Fibroblast of mammary gland (primary cell): ENCODE measurements around the gene GJB3.
"Not testable (repeated sequence)": the region's sequence is repeated elsewhere in the genome, so short reads cannot be mapped to it uniquely, and the experiment has no call there.

Experiments used
- DNase-seq: peaks from one replicate; pipeline ENCODE4 v3.0.0-alpha.2; 2010; ENCODE audit warnings: low read depth
- H3K4me3 ChIP-seq: 2 replicates; pipeline ENCODE4 v1.5.1; 2011; ENCODE audit warnings: low read depth, mild to moderate bottlenecking, low read length, moderate library complexity; ENCODE audit not compliant: control insufficient read depth
- TF ChIP-seq, protein P1 (sequence below): conservative IDR thresholded peaks from 2 replicates; pipeline ENCODE4 v1.5.1; 2011; ENCODE audit warnings: low read depth, low read length, inconsistent platforms; ENCODE audit not compliant: control insufficient read depth, insufficient read depth

The GJB3 gene

DNA sequence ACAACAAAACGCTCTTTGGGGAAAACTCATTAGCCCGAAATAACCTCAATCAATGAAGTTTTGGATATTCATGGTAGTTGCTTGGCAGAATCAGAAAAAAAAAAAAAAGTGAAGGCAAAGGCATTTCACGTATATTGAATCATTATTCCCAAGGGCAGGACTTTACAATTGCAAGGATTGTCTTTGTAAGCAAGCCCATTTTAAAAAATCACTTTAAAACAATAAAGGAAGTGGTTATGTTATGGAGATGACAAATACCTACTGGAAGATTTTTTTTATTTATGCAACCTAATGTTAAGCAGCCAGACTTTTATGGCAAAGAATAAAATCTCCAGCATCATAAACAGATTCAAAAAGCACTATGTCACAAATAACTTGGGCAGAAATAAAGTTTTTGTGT, 12.2 kb upstream of the GJB3 start:
- no peak for DNase-seq
- TF ChIP-seq, protein P1, sequence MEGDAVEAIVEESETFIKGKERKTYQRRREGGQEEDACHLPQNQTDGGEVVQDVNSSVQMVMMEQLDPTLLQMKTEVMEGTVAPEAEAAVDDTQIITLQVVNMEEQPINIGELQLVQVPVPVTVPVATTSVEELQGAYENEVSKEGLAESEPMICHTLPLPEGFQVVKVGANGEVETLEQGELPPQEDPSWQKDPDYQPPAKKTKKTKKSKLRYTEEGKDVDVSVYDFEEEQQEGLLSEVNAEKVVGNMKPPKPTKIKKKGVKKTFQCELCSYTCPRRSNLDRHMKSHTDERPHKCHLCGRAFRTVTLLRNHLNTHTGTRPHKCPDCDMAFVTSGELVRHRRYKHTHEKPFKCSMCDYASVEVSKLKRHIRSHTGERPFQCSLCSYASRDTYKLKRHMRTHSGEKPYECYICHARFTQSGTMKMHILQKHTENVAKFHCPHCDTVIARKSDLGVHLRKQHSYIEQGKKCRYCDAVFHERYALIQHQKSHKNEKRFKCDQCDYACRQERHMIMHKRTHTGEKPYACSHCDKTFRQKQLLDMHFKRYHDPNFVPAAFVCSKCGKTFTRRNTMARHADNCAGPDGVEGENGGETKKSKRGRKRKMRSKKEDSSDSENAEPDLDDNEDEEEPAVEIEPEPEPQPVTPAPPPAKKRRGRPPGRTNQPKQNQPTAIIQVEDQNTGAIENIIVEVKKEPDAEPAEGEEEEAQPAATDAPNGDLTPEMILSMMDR = no peak
- no peak overlapping the region for H3K4me3 ChIP-seq

DNA sequence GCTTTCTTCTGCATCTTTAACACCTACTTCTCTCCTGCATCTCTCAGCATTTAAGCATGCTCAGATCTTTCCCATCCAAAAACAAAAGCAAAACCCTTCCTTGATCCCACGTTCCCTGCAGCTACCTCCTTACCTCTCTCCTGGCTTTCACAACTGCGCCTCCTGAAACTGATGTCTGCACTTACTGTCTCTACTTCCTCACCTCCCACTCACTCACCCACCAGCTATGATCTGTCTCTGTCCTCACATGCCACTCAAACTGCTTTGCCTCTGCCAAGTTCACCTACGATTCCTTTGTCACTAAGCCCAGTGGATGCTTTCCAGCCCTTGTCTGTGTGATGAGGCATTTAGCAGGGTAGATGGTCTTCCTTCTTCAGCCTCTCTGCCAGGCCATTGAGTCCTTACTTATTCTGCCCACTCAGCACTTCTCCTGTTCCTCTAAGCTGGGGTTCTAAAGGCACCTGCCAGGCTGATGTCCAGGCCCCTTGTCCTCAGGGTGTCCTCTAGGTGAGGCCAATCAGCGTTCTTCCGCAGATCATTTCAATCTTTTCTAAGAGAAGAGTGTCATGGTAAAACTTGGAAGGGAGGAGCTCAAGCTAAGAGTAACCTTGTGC, 10.0 kb upstream of the GJB3 start:
- TF ChIP-seq, protein P1 = no peak
- no peak for DNase-seq

DNA sequence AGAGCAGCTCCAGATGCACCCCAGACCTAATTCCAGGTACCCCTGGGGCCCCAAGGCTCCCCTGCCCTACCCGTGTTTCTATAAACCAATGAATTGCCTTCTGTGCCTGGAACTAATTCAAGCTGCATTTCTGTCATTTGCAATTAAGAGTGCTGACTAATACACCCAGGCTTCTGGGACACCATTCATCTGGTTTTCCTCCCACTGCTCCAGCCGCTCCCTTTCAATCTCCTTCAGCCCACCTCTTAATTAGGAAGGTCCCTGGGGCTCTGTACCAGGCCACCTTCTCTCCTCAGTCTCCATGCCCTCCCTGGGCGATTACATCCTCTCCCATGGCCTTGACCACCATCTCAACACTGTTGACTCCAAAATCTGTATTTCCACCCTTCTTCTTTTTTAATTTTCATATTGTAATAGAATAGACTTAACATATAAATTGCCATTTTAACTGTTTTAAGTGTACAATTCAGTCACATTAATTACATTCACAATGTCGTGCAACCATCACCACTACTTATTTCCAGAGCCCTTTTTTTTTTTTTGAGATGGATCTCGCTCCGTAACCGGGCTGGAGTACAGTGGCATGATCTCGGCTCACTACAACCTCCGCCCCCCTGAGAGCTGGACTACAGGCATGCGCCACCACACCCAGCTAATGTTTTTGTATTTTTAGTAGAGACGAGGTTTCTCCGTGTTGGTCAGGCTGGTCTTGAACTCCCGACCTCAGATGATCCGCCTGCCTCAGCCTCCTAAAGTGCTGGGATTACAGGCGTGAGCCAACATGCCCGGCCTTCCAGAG, 9.2 kb upstream of the GJB3 start:
- TF ChIP-seq, protein P1 = no peak
- DNase-seq = no peak
- H3K4me3 ChIP-seq = no peak overlapping the region

More for the DNA sequence above, 10.0 kb upstream of the GJB3 start:
- H3K4me3 ChIP-seq = no peak overlapping the region

DNA sequence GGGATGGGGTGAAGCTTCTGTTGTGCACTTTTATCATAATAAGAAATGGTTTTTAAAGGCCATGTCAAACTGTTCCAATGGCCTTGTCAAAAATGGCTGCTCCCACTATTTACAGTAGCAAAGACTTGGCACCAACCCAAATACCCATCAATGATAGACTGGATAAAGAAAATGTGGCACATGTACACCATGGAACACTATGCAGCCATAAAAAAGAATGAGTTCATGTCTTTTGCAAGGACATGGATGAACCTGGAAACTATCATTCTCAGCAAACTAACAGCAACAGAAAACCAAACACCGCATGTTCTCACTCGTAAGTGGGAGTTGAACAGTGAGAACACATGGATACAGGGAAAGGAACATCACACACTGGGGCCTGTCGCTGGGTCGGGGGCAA, 7.9 kb upstream of the GJB3 start:
- DNase-seq, H3K4me3 ChIP-seq: not testable (repeated sequence)

DNA sequence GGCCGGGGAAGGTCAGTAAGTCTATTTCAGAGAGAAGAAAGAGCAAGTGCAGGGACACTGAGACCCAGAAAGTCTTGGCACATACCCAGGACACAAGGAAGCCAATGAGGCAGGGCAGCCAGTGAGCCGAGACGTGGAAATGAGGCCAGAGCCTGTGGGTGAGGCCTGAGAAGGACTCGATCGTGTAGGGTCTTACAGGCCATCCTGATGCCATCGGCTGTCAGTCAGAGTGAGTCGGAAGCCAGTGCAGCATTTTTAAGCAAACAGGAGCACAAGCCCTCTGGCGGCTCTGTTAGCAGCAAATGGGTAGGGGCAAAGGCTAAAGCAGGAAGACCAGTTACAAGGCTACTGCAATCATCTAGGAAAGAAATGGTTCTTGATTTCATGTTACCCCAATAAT, 6.1 kb upstream of the GJB3 start:
- no peak for DNase-seq
- H3K4me3 ChIP-seq = no peak overlapping the region
- TF ChIP-seq, protein P1 = no peak

DNA sequence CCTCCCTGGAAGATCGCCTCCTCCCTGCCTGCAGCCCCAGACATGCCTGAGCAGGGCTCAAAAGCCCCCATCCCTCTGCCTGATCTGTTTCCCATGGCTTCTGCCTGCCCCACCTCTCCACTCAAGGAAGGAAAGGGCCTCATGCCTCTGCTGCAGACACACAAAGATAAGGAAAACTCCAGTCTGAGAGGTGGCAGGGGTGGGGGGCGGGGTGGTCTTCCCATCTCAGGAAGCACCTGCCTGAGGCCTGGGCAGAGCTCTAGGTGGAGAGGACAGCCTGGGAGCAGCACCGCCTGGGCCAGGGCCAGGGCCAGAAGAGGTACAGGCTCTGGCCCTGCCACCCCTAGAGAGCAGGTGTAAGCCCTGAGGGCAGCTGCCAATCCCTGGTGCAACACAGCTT, 4.1 kb upstream of the GJB3 start:
- DNase-seq = no peak
- TF ChIP-seq, protein P1 = no peak
- H3K4me3 ChIP-seq = no peak overlapping the region

DNA sequence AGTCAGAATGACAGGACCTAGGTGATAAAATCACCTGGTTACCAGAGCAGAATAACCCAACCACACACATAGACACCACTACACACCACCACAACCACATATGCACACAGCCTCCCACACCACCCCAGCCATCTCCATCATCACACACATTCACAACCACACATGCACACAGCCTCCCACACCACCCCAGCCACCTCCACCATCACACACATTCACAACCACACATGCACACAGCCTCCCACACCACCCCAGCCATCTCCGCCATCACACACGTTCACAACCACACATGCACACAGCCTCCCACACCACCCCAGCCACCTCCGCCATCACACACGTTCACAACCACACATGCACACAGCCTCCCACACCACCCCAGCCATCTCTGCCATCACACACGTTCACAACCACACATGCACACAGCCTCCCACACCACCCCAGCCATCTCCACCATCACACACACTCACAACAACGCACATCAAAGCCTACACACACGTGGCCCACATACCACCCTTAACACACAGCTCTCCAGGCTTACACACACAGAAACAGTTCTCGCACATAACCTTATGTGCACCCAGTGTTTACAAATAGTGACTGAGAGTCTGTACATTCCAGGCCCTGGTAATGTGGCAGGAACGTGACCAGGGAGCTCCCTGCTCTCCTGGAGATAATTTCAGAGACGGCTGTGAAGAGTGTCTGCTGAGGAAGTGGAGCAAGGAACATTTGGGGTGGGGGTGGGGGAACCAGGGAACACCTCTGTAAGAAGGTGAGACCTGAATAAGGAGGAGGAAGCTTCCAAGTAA, 3.3 kb upstream of the GJB3 start:
- TF ChIP-seq, protein P1 = no peak
- no peak for DNase-seq
- H3K4me3 ChIP-seq = no peak overlapping the region
